ENCODE results near the gene HCK. TPM values are rescaled to one million over a fixed set of nuclear protein-coding genes. Genes with fewer than 3 reads are reported as not detected.

HCK gene
- total and polyA plus RNA-seq, 2 experiments from 2014 or later: not detected

DNA sequence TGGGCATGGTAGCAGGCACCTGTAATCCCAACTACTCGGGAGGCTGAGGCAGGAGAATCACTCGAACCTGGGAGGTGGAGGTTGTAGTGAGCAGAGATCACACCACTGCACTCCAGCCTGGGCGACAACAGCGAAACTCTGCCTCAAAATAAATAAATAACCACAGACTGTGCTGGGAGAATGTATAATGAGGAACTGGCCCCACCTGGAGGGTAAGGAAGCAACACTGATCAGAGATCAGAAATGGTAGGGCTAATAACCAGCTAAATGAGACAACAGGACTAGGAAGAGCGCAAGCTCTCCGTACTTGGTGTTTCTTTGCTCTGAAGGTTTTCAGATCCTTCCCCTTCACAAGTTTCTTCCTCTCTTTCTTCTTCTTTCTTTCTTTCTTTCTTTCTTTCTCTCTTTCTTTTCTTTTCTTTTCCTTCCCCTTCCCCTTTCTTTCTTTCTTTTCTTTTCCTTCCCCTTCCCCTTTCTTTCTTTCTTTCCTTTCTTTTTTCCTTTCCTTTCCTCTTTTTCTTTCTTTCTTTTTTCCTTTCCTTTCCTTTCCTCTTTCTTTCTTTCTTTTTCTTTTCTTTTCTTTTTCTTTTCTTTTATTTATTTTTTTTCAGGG lies 27.3 kb upstream of the HCK start:
- WGBS, 2 experiments (ENCODE audit: low coverage in 1 of 2, low lambda C conversion rate in 2 of 2, missing lambda C conversion rate in 2 of 2): 48 to 50% methylated on average over 6 of the region's 6 CpGs
- Histone ChIP-seq H4K20me1 (ENCODE audit: insufficient read depth) (no peaks in the 10 kb centered on the region), H3K36me3 (ENCODE audit: low read depth) (no peaks in the 10 kb centered on the region), H3K79me2 (ENCODE audit: insufficient read depth) (no peaks in the 10 kb centered on the region), H3K9me2 (ENCODE audit: insufficient read depth) (no peaks in the 10 kb centered on the region), H3K27me3 (replicated peaks; ENCODE audit: insufficient read depth) (peaks cover 75% of the 10 kb centered on the region), H3K9me3 (ENCODE audit: low read depth) (no peaks in the 10 kb centered on the region), H3F3A (ENCODE audit: insufficient read depth) (no peaks in the 10 kb centered on the region), H3K4me3 (no peak overlapping the region), H3K27ac (no peak overlapping the region), H2AFZ (no peak overlapping the region), H3K9ac (no peak overlapping the region), H3K4me1 (ENCODE audit: insufficient read depth) (no peaks in the 10 kb centered on the region), H3K4me2 (ENCODE audit: unreplicated experiment) (no peak overlapping the region)
- no peak for TF ChIP-seq EZH2 (IDR thresholded peaks at IDR 0.05; ENCODE audit: insufficient read depth, poor library complexity, severe bottlenecking)
- TF ChIP-seq EZH2phosphoT487 (IDR thresholded peaks at IDR 0.05; ENCODE audit: insufficient read depth, low read depth): no peak
- DNase-seq: no peak
- in situ Hi-C loops (cut with MboI): loop anchor here (10.0 kb wide), 1 partner anchor 170 kb away; no protein-coding TSS in a partner anchor

DNA sequence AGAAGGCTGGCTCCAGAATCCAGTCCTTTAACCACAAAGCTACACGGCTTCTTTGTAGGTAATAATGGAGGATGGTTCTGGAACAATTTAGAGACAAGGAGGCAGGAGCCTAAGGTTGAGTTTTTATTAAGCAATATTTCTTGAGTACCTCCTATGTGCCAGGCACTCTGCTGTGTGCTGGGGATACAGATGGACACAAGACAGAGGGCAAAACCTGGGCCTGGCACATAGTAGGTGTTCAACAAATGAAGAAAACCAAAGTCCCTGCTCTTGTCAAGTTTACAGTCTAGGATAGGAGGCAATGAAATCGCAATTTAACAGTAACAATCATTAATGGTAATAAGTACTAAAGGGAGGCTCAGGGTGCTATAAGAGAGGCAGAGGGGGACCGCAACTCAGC lies 24.4 kb upstream of the HCK start:
- no peak overlapping the region for H2AFZ ChIP-seq
- H3F3A ChIP-seq (ENCODE audit: insufficient read depth): no peaks in the 10 kb centered on the region
- TF ChIP-seq EZH2 (IDR thresholded peaks at IDR 0.05; ENCODE audit: insufficient read depth, poor library complexity, severe bottlenecking): no peak
- TF ChIP-seq EZH2phosphoT487 (IDR thresholded peaks at IDR 0.05; ENCODE audit: insufficient read depth, low read depth): no peak
- no peak overlapping the region for H3K4me2 ChIP-seq (ENCODE audit: unreplicated experiment)
- no peak overlapping the region for H3K9ac ChIP-seq
- H3K9me3 ChIP-seq (ENCODE audit: low read depth): no peaks in the 10 kb centered on the region
- in situ Hi-C loops (cut with MboI): loop anchor here (10.0 kb wide), 1 partner anchor 173 kb away; no protein-coding TSS in a partner anchor
- no peak for DNase-seq
- peaks cover 54% of the 10 kb centered on the region for H3K27me3 ChIP-seq (replicated peaks; ENCODE audit: insufficient read depth)
- no peaks in the 10 kb centered on the region for H3K79me2 ChIP-seq (ENCODE audit: insufficient read depth)
- no peak overlapping the region for H3K4me3 ChIP-seq
- no peaks in the 10 kb centered on the region for H3K36me3 ChIP-seq (ENCODE audit: low read depth)
- no peak overlapping the region for H3K27ac ChIP-seq
- no peaks in the 10 kb centered on the region for H3K4me1 ChIP-seq (ENCODE audit: insufficient read depth)
- WGBS, 2 experiments (ENCODE audit: low coverage in 1 of 2, low lambda C conversion rate in 2 of 2, missing lambda C conversion rate in 2 of 2): 61 to 70% methylated on average over 3 of the region's 3 CpGs
- H4K20me1 ChIP-seq (ENCODE audit: insufficient read depth): no peaks in the 10 kb centered on the region
- no peaks in the 10 kb centered on the region for H3K9me2 ChIP-seq (ENCODE audit: insufficient read depth)

- no peak for DNase-seq
Observed at GRCh38 chr20:32028647-32029372, 23.2 kb upstream of the HCK start.

GRCh38 chr20:32029561-32029960 lies 22.5 kb upstream of the HCK start:
- H3K79me2 ChIP-seq (ENCODE audit: insufficient read depth): no peaks in the 10 kb centered on the region
- TF ChIP-seq EZH2phosphoT487 (IDR thresholded peaks at IDR 0.05; ENCODE audit: insufficient read depth, low read depth) (no peak), EZH2 (IDR thresholded peaks at IDR 0.05; ENCODE audit: insufficient read depth, poor library complexity, severe bottlenecking) (no peak)
- H3K4me2 ChIP-seq (ENCODE audit: unreplicated experiment): no peak overlapping the region
- H3K27ac ChIP-seq: no peak overlapping the region
- 66 to 69% methylated on average over 11 of the region's 11 CpGs for WGBS, 2 experiments (ENCODE audit: low coverage in 1 of 2, low lambda C conversion rate in 2 of 2, missing lambda C conversion rate in 2 of 2)
- H4K20me1 ChIP-seq (ENCODE audit: insufficient read depth): no peaks in the 10 kb centered on the region
- H3K27me3 ChIP-seq (replicated peaks; ENCODE audit: insufficient read depth): peaks cover 54% of the 10 kb centered on the region
- H3K9me2 ChIP-seq (ENCODE audit: insufficient read depth): no peaks in the 10 kb centered on the region
- H3F3A ChIP-seq (ENCODE audit: insufficient read depth): no peaks in the 10 kb centered on the region
- in situ Hi-C loops (cut with MboI): loop anchor here (10.0 kb wide), 1 partner anchor 175 kb away; no protein-coding TSS in a partner anchor
- H3K4me3 ChIP-seq: no peak overlapping the region
- no peaks in the 10 kb centered on the region for H3K4me1 ChIP-seq (ENCODE audit: insufficient read depth)
- H3K9me3 ChIP-seq (ENCODE audit: low read depth): no peaks in the 10 kb centered on the region
- no peak overlapping the region for H2AFZ ChIP-seq
- DNase-seq: no peak
- H3K36me3 ChIP-seq (ENCODE audit: low read depth): no peaks in the 10 kb centered on the region
- H3K9ac ChIP-seq: no peak overlapping the region

More at GRCh38 chr20:32028647-32029372, 23.2 kb upstream of the HCK start:
- WGBS, 2 experiments (ENCODE audit: low coverage in 1 of 2, low lambda C conversion rate in 2 of 2, missing lambda C conversion rate in 2 of 2): 22 to 38% methylated on average over 10 to 12 of the region's 12 CpGs
- Histone ChIP-seq H4K20me1 (ENCODE audit: insufficient read depth) (no peaks in the 10 kb centered on the region), H3K79me2 (ENCODE audit: insufficient read depth) (no peaks in the 10 kb centered on the region), H3K9ac (no peak overlapping the region), H3F3A (ENCODE audit: insufficient read depth) (no peaks in the 10 kb centered on the region), H3K9me2 (ENCODE audit: insufficient read depth) (no peaks in the 10 kb centered on the region), H3K9me3 (ENCODE audit: low read depth) (no peaks in the 10 kb centered on the region), H3K36me3 (ENCODE audit: low read depth) (no peaks in the 10 kb centered on the region), H3K27me3 (replicated peaks; ENCODE audit: insufficient read depth) (peaks cover 54% of the 10 kb centered on the region), H3K27ac (no peak overlapping the region), H3K4me1 (ENCODE audit: insufficient read depth) (no peaks in the 10 kb centered on the region), H2AFZ (no peak overlapping the region), H3K4me2 (ENCODE audit: unreplicated experiment) (no peak overlapping the region), H3K4me3 (no peak overlapping the region)
- TF ChIP-seq EZH2 (IDR thresholded peaks at IDR 0.05; ENCODE audit: insufficient read depth, poor library complexity, severe bottlenecking) (no peak), EZH2phosphoT487 (IDR thresholded peaks at IDR 0.05; ENCODE audit: insufficient read depth, low read depth) (no peak)
- in situ Hi-C loops (cut with MboI): loop anchor here (10.0 kb wide), 1 partner anchor 174 kb away; no protein-coding TSS in a partner anchor

Measured in GM23248 (cell line).